IMR-90 (cell line): ENCODE measurements around the gene MAPK9. TPM values are rescaled to one million over a fixed set of nuclear protein-coding genes. Genes with fewer than 3 reads are reported as not detected.
A peak's percentile ranks its signal among the peaks of the same experiment; 100 is the strongest.

Experiments
- ATAC-seq: fragments of 200-7000 bp; cut with Tn5 transposase; 2 replicates; pipeline ENCODE4 v1.9.1; 2020; ENCODE audit warnings: low read depth, mild to moderate bottlenecking, moderate library complexity
- BruUV-seq: library from RNA; stranded (reverse); fragments of 400-500 nt; replicated peaks from 2 replicates; lab custom pipeline; 2021; lab: Mats Ljungman, UMichigan
- CTCF ChIA-PET: fragments of 300-600 bp; formaldehyde crosslinking; extraction: SDS; loops from one replicate; lab custom pipeline; 2021; ENCODE audit warnings: antibody characterized with exemption; lab: Yijun Ruan, JAX
- POLR2A ChIA-PET: fragments of 300-600 bp; sonication (Branson Sonifier 250); formaldehyde crosslinking; loops from one replicate; lab custom pipeline; 2022; ENCODE audit warnings: antibody characterized with exemption; ENCODE audit not compliant: unreplicated experiment; lab: Charles Lee
- DNase-seq: peaks from one replicate; pipeline ENCODE4 v3.0.0; 2013
- H2AFZ ChIP-seq: replicated peaks from 2 replicates; pipeline ENCODE3; 2013; ENCODE audit warnings: low read length, mild to moderate bottlenecking; ENCODE audit not compliant: poor library complexity
- H2AK5ac ChIP-seq: 2 replicates; pipeline ENCODE4 v1.6.1; 2013; ENCODE audit warnings: low read depth, low read length, inconsistent platforms
- H2AK9ac ChIP-seq: replicated peaks from 2 replicates; pipeline ENCODE3; 2013; ENCODE audit warnings: mild to moderate bottlenecking, low read depth, low read length, moderate library complexity; ENCODE audit not compliant: poor library complexity
- H2BK120ac ChIP-seq: 2 replicates; pipeline ENCODE4 v1.6.1; 2013; ENCODE audit warnings: low read depth, low read length, inconsistent platforms
- H2BK15ac ChIP-seq: 3 replicates; pipeline ENCODE4 v1.6.1; 2013; ENCODE audit warnings: low read depth, low read length, inconsistent platforms
- H2BK20ac ChIP-seq: 2 replicates; pipeline ENCODE4 v1.6.1; 2013; ENCODE audit warnings: low read depth, mild to moderate bottlenecking, inconsistent platforms, low read length, moderate library complexity
- H2BK5ac ChIP-seq: 2 replicates; pipeline ENCODE4 v1.6.1; 2013; ENCODE audit warnings: mild to moderate bottlenecking, low read depth, low read length, inconsistent platforms; ENCODE audit not compliant: poor library complexity, severe bottlenecking
- H3K14ac ChIP-seq: replicated peaks from 2 replicates; pipeline ENCODE4 v1.6.1; 2013; ENCODE audit warnings: low read depth, low read length, inconsistent platforms
- H3K18ac ChIP-seq: 2 replicates; pipeline ENCODE4 v1.6.1; 2013; ENCODE audit warnings: low read depth, low read length, control low read depth
- H3K23ac ChIP-seq: 2 replicates; pipeline ENCODE4 v1.6.1; 2013; ENCODE audit warnings: low read depth, low read length, inconsistent platforms
- H3K27ac ChIP-seq: 2 replicates; pipeline ENCODE4 v1.5.1; 2013; ENCODE audit warnings: mild to moderate bottlenecking, control low read depth, low read length; ENCODE audit not compliant: insufficient read depth
- H3K27me3 ChIP-seq: 2 replicates; pipeline ENCODE4 v1.6.1; 2013; ENCODE audit warnings: low read length; ENCODE audit not compliant: control insufficient read depth, insufficient read depth
- H3K36me3 ChIP-seq: 2 replicates; pipeline ENCODE4 v1.6.1; 2013; ENCODE audit warnings: low read length, mixed read lengths; ENCODE audit not compliant: control insufficient read depth, insufficient read depth
- H3K4ac ChIP-seq: 2 replicates; pipeline ENCODE4 v1.6.1; 2013; ENCODE audit warnings: low read depth, low read length, inconsistent platforms
- H3K4me1 ChIP-seq: 2 replicates; pipeline ENCODE4 v1.6.1; 2013; ENCODE audit warnings: low read length, mixed read lengths; ENCODE audit not compliant: control insufficient read depth, insufficient read depth
- H3K4me2 ChIP-seq: 2 replicates; pipeline ENCODE4 v1.6.1; 2013; ENCODE audit warnings: low read depth, mild to moderate bottlenecking, control low read depth, low read length, moderate library complexity
- H3K4me3 ChIP-seq: 2 replicates; pipeline ENCODE4 v1.5.1; 2013; ENCODE audit warnings: low read depth, mild to moderate bottlenecking, control low read depth, low read length, moderate library complexity; ENCODE audit not compliant: insufficient read depth
- H3K56ac ChIP-seq: 2 replicates; pipeline ENCODE4 v1.6.1; 2013; ENCODE audit warnings: low read length, inconsistent platforms; ENCODE audit not compliant: insufficient read depth; ENCODE audit errors: extremely low read depth
- H3K79me1 ChIP-seq, 2 experiments: 2 replicates each; pipeline ENCODE4 v1.6.1; 2013; ENCODE audit warnings: low read length in 2 of 2, inconsistent platforms in 1 of 2, low read depth in 1 of 2
- H3K9ac ChIP-seq: 2 replicates; pipeline ENCODE4 v1.6.1; 2013; ENCODE audit warnings: low read depth, low read length, control low read depth
- H3K9me1 ChIP-seq: 2 replicates; pipeline ENCODE4 v1.6.1; 2013; ENCODE audit warnings: low read length, inconsistent platforms; ENCODE audit not compliant: insufficient read depth
- H3K9me3 ChIP-seq: 2 replicates; pipeline ENCODE4 v1.6.1; 2013; ENCODE audit warnings: low read length; ENCODE audit not compliant: control insufficient read depth, insufficient read depth
- H4K20me1 ChIP-seq: 2 replicates; pipeline ENCODE4 v1.6.1; 2013; ENCODE audit warnings: low read length, inconsistent platforms; ENCODE audit not compliant: insufficient read depth
- H4K5ac ChIP-seq: 2 replicates; pipeline ENCODE4 v1.6.1; 2013; ENCODE audit warnings: mild to moderate bottlenecking, low read depth, low read length, control low read depth
- H4K8ac ChIP-seq, 2 experiments: 2 replicates each; pipeline ENCODE4 v1.6.1; 2013; ENCODE audit warnings: low read depth in 2 of 2, low read length in 2 of 2, control low read depth in 1 of 2, inconsistent platforms in 1 of 2
- H4K91ac ChIP-seq: 2 replicates; pipeline ENCODE4 v1.6.1; 2013; ENCODE audit warnings: low read depth, low read length, inconsistent platforms; ENCODE audit not compliant: insufficient read depth
- ELK1 ChIP-seq: fragments of 150-350 bp; IDR thresholded peaks from 2 replicates; pipeline ENCODE4 v1.6.1; 2016; ENCODE audit warnings: low read depth, mild to moderate bottlenecking, low read length, moderate library complexity, borderline replicate concordance
- WGBS, 2 experiments: methylation state at CpG; one replicate each; pipeline versions ENCODE4 v1.1.5 to v1.1.7; 2013; ENCODE audit warnings: missing lambda C conversion rate in 2 of 2; ENCODE audit not compliant: insufficient read length in 1 of 2; ENCODE audit errors: extremely low coverage in 2 of 2; 5-methylcytosine and 5-hydroxymethylcytosine counted together
- dilution Hi-C: fragments of 300-500 bp; cut with HindIII; formaldehyde crosslinking; loops from one replicate; pipeline ENCODE4 v1.14.3; 2018; ENCODE audit warnings: low sequenced_read_pairs; ENCODE audit not compliant: unreplicated experiment
- in situ Hi-C: fragments of 300-500 bp; cut with MboI; formaldehyde crosslinking; loops from 3 replicates; pipeline ENCODE4 v1.14.3; 2019; ENCODE audit warnings: low sequenced_read_pairs, inconsistent platforms, mixed read lengths
- intact Hi-C: fragments of 100-400 bp; cut with micrococcal nuclease; formaldehyde crosslinking; loops from 2 replicates; pipeline ENCODE4 v1.10.0; 2022
- polyA plus RNA-seq, 3 experiments: library from polyadenylated mRNA; depleted of rRNA; stranded (reverse); fragments of >200 nt; gene quantifications; 2 replicates each; pipeline ENCODE4 v1.2.3, GENCODE V29; 2012; ENCODE audit warnings: low replicate concordance in 1 of 3
- total RNA-seq: library from RNA; depleted of rRNA; stranded (reverse); fragments of >200 nt; gene quantifications from 2 replicates; pipeline ENCODE4 v1.2.3, GENCODE V29; 2012
- TF ChIP-seq, protein P1 (sequence below): conservative IDR thresholded peaks from 2 replicates; pipeline ENCODE4 v1.5.1; 2012; ENCODE audit warnings: mild to moderate bottlenecking, low read depth, low read length, improper control_type of control experiment

MAPK9 gene
- total and polyA plus RNA-seq, 2 of the 4 experiments (the other 2 are of a cell fraction) = 22.9 to 23.3 TPM

- H3K14ac ChIP-seq = no peak overlapping the region
- no peak overlapping the region for H2BK5ac ChIP-seq
- POLR2A ChIA-PET = no interaction called here
- no peak overlapping the region for H2AK9ac ChIP-seq
- CTCF ChIA-PET = interaction anchor here (1.6 kb wide), 1 partner anchor 32 kb away, joined by 5 read pairs; no protein-coding TSS in a partner anchor
- H3K27ac ChIP-seq = no peak overlapping the region
- no peak overlapping the region for H3K56ac ChIP-seq
- in situ Hi-C loops (no loop called here), intact Hi-C loops (no loop called here), dilution Hi-C loops (no loop called here)
- TF ChIP-seq, protein P1, sequence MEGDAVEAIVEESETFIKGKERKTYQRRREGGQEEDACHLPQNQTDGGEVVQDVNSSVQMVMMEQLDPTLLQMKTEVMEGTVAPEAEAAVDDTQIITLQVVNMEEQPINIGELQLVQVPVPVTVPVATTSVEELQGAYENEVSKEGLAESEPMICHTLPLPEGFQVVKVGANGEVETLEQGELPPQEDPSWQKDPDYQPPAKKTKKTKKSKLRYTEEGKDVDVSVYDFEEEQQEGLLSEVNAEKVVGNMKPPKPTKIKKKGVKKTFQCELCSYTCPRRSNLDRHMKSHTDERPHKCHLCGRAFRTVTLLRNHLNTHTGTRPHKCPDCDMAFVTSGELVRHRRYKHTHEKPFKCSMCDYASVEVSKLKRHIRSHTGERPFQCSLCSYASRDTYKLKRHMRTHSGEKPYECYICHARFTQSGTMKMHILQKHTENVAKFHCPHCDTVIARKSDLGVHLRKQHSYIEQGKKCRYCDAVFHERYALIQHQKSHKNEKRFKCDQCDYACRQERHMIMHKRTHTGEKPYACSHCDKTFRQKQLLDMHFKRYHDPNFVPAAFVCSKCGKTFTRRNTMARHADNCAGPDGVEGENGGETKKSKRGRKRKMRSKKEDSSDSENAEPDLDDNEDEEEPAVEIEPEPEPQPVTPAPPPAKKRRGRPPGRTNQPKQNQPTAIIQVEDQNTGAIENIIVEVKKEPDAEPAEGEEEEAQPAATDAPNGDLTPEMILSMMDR = 0 out of 2 replicates have a peak, but pooled peaks have one; percentile 2
- no peak for TF ChIP-seq ELK1
- H3K4me2 ChIP-seq = no peak overlapping the region
- H4K5ac ChIP-seq = no peak overlapping the region
- H4K91ac ChIP-seq = no peak overlapping the region
- no peak overlapping the region for H2BK15ac ChIP-seq
- peaks cover 3% of the 10 kb centered on the region; the same call in 1 of the 2 replicates for H3K4me1 ChIP-seq
- ATAC-seq = no peak
- no peak overlapping the region for H3K9ac ChIP-seq
- WGBS, 2 experiments = no CpG with 5 or more reads among the region's 7 CpGs
- peaks cover 2% of the 10 kb centered on the region; the same call in 1 of the 2 replicates for H4K20me1 ChIP-seq
- H2AK5ac ChIP-seq = no peak overlapping the region
- H3K4me3 ChIP-seq = no peak overlapping the region
- no peak overlapping the region for H3K4ac ChIP-seq
- H3K9me1 ChIP-seq = peaks cover 9% of the 10 kb centered on the region; the same call in 1 of the 2 replicates
- no TSS peak for BruUV-seq
- no peak overlapping the region for H3K18ac ChIP-seq
- no peak overlapping the region for H3K23ac ChIP-seq
- no peaks in the 10 kb centered on the region for H3K9me3 ChIP-seq
- peaks cover 4 to 10% of the 10 kb centered on the region in 2 experiments; a peak in 2 of 4 replicates for H3K79me1 ChIP-seq
- no peaks in the 10 kb centered on the region for H3K27me3 ChIP-seq
- no peak overlapping the region for H2BK20ac ChIP-seq
- no peak overlapping the region for H4K8ac ChIP-seq
- H2AFZ ChIP-seq = no peak overlapping the region
- DNase-seq = peak; percentile 13
- H2BK120ac ChIP-seq = no peak overlapping the region
- peaks cover 7% of the 10 kb centered on the region for H3K36me3 ChIP-seq
Measured at GRCh38 chr5:180296771-180297170, 4.9 kb upstream of the MAPK9 start.
